K562 (cell line): ENCODE data around the gene C21orf58. TPM values are rescaled to one million over a fixed set of nuclear protein-coding genes. Genes with fewer than 3 reads are reported as not detected.

Experiments
- ATAC-seq: fragments of 200-7000 bp; cut with Tn5 transposase; 3 replicates; pipeline ENCODE4 v1.9.1; 2020; ENCODE audit warnings: moderate library complexity
- BruUV-seq: library from RNA; stranded (reverse); fragments of 400-500 nt; replicated peaks from 2 replicates; lab custom pipeline; 2021; lab: Mats Ljungman, UMichigan
- CTCF ChIA-PET: fragments of 300-600 bp; formaldehyde crosslinking; extraction: SDS; loops from one replicate; lab custom pipeline; 2021; ENCODE audit warnings: low intra/inter-chr PET ratio; lab: Yijun Ruan, JAX
- POLR2A ChIA-PET: fragments of 300-600, 350-650 bp; sonication (Branson Sonifier 250); formaldehyde crosslinking; extraction: SDS; loops from one replicate; lab custom pipeline; 2021; ENCODE audit warnings: antibody characterized with exemption, inconsistent platforms; lab: Yijun Ruan, JAX
- DNase-seq, 4 experiments: peaks; one replicate each; pipeline versions ENCODE4 v3.0.0 to v3.0.0-alpha.2; 2011 to 2018; ENCODE audit warnings: low spot score in 3 of 4, mixed read lengths in 3 of 4; ENCODE audit errors: extremely low read depth in 1 of 4
- FAIRE-seq: peaks from 2 replicates; lab custom pipeline; 2011; peaks lifted over from hg19 to GRCh38; lab: Jason Lieb, UNC
- H2AFZ ChIP-seq: 2 replicates; pipeline ENCODE4 v1.6.0; 2011; ENCODE audit warnings: low read depth, low read length, control low read depth, inconsistent platforms
- H3K27ac ChIP-seq: fragments of 200-600 bp; 3 replicates; pipeline ENCODE4 v1.8.0; 2011; ENCODE audit warnings: low read depth, mild to moderate bottlenecking, control low read depth, inconsistent platforms, low read length, moderate library complexity, mixed read lengths; ENCODE audit errors: extremely low read depth
- H3K27me3 ChIP-seq, 2 experiments: fragments of 300-600 bp in 1 of 2; 2 replicates in 1 of 2; 3 replicates in 1 of 2; pipeline versions ENCODE4 v1.6.0 to v1.8.0; 2011; ENCODE audit warnings: inconsistent platforms in 2 of 2, low read length in 2 of 2, mild to moderate bottlenecking in 1 of 2, mixed read lengths in 1 of 2, moderate library complexity in 1 of 2; ENCODE audit not compliant: control insufficient read depth in 2 of 2, insufficient read depth in 2 of 2
- H3K36me3 ChIP-seq: fragments of 300-600 bp; 3 replicates; pipeline ENCODE4 v1.8.0; 2011; ENCODE audit warnings: mild to moderate bottlenecking, low read length, inconsistent platforms; ENCODE audit not compliant: control insufficient read depth, insufficient read depth
- H3K4me1 ChIP-seq, 2 experiments: fragments of 200-600 bp in 1 of 2; replicated peaks in 1 of 2; 2 replicates in 1 of 2; 3 replicates in 1 of 2; pipeline versions ENCODE4 v1.5.1 to v1.8.0; 2011; ENCODE audit warnings: inconsistent platforms in 2 of 2, low read length in 2 of 2, mild to moderate bottlenecking in 1 of 2, mixed read lengths in 1 of 2, moderate library complexity in 1 of 2; ENCODE audit not compliant: control insufficient read depth in 2 of 2, insufficient read depth in 2 of 2
- H3K4me2 ChIP-seq: 2 replicates; pipeline ENCODE4 v1.6.1; 2011; ENCODE audit warnings: low read length, control low read depth, inconsistent platforms, mixed read lengths; ENCODE audit not compliant: insufficient read depth
- H3K4me3 ChIP-seq: fragments of 200-600 bp; sonication (generic), shearing (Covaris generic); 2 replicates; pipeline ENCODE4 v1.5.1; 2016; ENCODE audit warnings: control low read depth, inconsistent platforms
- H3K79me2 ChIP-seq: fragments of 200-600 bp; 3 replicates; pipeline ENCODE4 v1.8.0; 2011; ENCODE audit warnings: low read length, inconsistent platforms; ENCODE audit not compliant: control insufficient read depth, insufficient read depth
- H3K9ac ChIP-seq, 2 experiments: 2 replicates each; pipeline versions ENCODE4 v1.6.0 to v1.6.1; 2011; ENCODE audit warnings: low read depth in 2 of 2, low read length in 2 of 2, control low read depth in 1 of 2, inconsistent platforms in 1 of 2, mild to moderate bottlenecking in 1 of 2, mixed read lengths in 1 of 2; ENCODE audit not compliant: insufficient read depth in 1 of 2
- H3K9me1 ChIP-seq: one replicate; pipeline ENCODE4 v1.6.0; 2011; ENCODE audit warnings: inconsistent platforms, mild to moderate bottlenecking, low read length, moderate library complexity; ENCODE audit not compliant: control insufficient read depth, insufficient read depth
- H3K9me3 ChIP-seq: replicated peaks from 2 replicates; pipeline ENCODE4 v1.5.1; 2011; ENCODE audit warnings: low read depth, low read length, inconsistent platforms; ENCODE audit not compliant: control insufficient read depth, insufficient read depth
- H4K20me1 ChIP-seq: replicated peaks from 2 replicates; pipeline ENCODE4 v1.6.1; 2011; ENCODE audit warnings: low read length, inconsistent platforms, mixed read lengths; ENCODE audit not compliant: control insufficient read depth, insufficient read depth
- CBX1 ChIP-seq: sonication (generic); IDR thresholded peaks from 2 replicates; pipeline ENCODE4 v1.6.1; 2016; ENCODE audit warnings: antibody characterized with exemption, low read depth, mild to moderate bottlenecking
- GABPB1 ChIP-seq: sonication (generic); formaldehyde crosslinking; IDR thresholded peaks from 2 replicates; pipeline ENCODE4 v1.8.0; 2022; ENCODE audit warnings: mild to moderate bottlenecking, missing genetic modification reagents
- MYC ChIP-seq, 2 experiments: fragments of 250-450 bp in 1 of 2; sonication (Bioruptor Pico) in 1 of 2; IDR thresholded peaks; 2 replicates each; pipeline versions ENCODE4 v1.5.1 to v1.6.1; 2012 to 2021; ENCODE audit warnings: low read depth in 2 of 2, borderline replicate concordance in 1 of 2, improper control_type of control experiment in 1 of 2, low read length in 1 of 2, mild to moderate bottlenecking in 1 of 2, moderate library complexity in 1 of 2
- PCBP2 ChIP-seq: fragments of 200-400 bp; formaldehyde crosslinking; IDR thresholded peaks from 2 replicates; pipeline ENCODE4 v1.6.1; 2018; ENCODE audit warnings: low read length, low read depth, mild to moderate bottlenecking, moderate library complexity; ENCODE audit not compliant: poor library complexity, severe bottlenecking
- TBL1XR1 ChIP-seq, 2 experiments: IDR thresholded peaks; 2 replicates each; pipeline ENCODE4 v1.6.1; 2012; ENCODE audit warnings: improper control_type of control experiment in 2 of 2, low read length in 2 of 2, mild to moderate bottlenecking in 1 of 2
- THRA ChIP-seq: fragments of 450-650 bp; IDR thresholded peaks from 2 replicates; pipeline ENCODE4 v1.6.1; 2017; ENCODE audit warnings: mild to moderate bottlenecking, moderate library complexity
- XRCC5 ChIP-seq: fragments of 200-400 bp; formaldehyde crosslinking; IDR thresholded peaks from 2 replicates; pipeline ENCODE4 v1.6.1; 2017; ENCODE audit warnings: low read depth, mild to moderate bottlenecking, low read length
- ZFX ChIP-seq: sonication (generic); formaldehyde crosslinking; IDR thresholded peaks from 2 replicates; pipeline ENCODE4 v1.8.0; 2022; ENCODE audit warnings: mild to moderate bottlenecking, missing genetic modification reagents, moderate library complexity
- ZNF174 ChIP-seq: fragments of 250-450 bp; sonication (Bioruptor Pico); IDR thresholded peaks from 2 replicates; pipeline ENCODE4 v1.4.0; 2020; ENCODE audit warnings: mild to moderate bottlenecking
- WGBS: fragments of 100-300 bp; shearing (Covaris generic); methylation state at CpG from one replicate; pipeline ENCODE4 v1.1.6; 2016; ENCODE audit warnings: low coverage, mixed read lengths; ENCODE audit not compliant: insufficient coverage; ENCODE audit errors: missing lambda C conversion rate; 5-methylcytosine and 5-hydroxymethylcytosine counted together
- in situ Hi-C: fragments of 300-500 bp; cut with MboI; formaldehyde crosslinking; loops from 4 replicates; pipeline ENCODE4 v1.15.0; 2018; ENCODE audit warnings: inconsistent platforms, mixed read lengths
- intact Hi-C: fragments of 100-400 bp; cut with micrococcal nuclease; formaldehyde crosslinking; loops from 2 replicates; pipeline ENCODE4 v1.14.2; 2022
- polyA plus RNA-seq, 8 experiments: library from polyadenylated mRNA; depleted of rRNA in 4 of 8; stranded (reverse) in 5 of 8; unstranded in 3 of 8; fragments of >200 nt; fragmentation: Nextera tagmentation in 2 of 8; fragmentation: Illumina TruSeq in 1 of 8; extraction: Ambion mirVana in 2 of 8; extraction: Trizol in 1 of 8; gene quantifications; 2 replicates each; pipeline versions ENCODE4 v1.2.1 to v1.2.3, GENCODE V29; 2011 to 2014; ENCODE audit warnings: inconsistent platforms in 1 of 8, missing spikeins in 1 of 8
- total RNA-seq, 7 experiments: library from RNA; depleted of rRNA in 6 of 7; stranded (reverse); fragments of >200 nt in 6 of 7; fragmentation: Illumina TruSeq in 2 of 7; extraction: Trizol in 2 of 7; gene quantifications; 2 replicates each; pipeline versions ENCODE4 v1.2.1 to v1.2.3, GENCODE V29; 2011 to 2021; ENCODE audit warnings: low replicate concordance in 1 of 7
- TF ChIP-seq, protein P1 (sequence below), 2 experiments: IDR thresholded peaks; 2 replicates each; pipeline ENCODE4 v1.6.1; 2012; ENCODE audit warnings: improper control_type of control experiment in 2 of 2, low read depth in 2 of 2, low read length in 2 of 2, borderline replicate concordance in 1 of 2
- TF ChIP-seq, protein P2 (sequence below): sonication (generic); formaldehyde crosslinking; IDR thresholded peaks from 2 replicates; pipeline ENCODE4 v1.8.0; 2022; ENCODE audit warnings: missing genetic modification reagents, mild to moderate bottlenecking, borderline replicate concordance

C21orf58 gene
- total and polyA plus RNA-seq, 9 of the 15 experiments (the other 6 are each of a cell fraction or from before 2014, with no cell fraction given): 1.2 to 30.5 (median 12.4) TPM

- TF ChIP-seq MYC (IDR thresholded peaks at IDR 0.05; ENCODE audit: low read depth, low read length): peak; percentile 35; the same call in 1 of the 2 replicates
- no peak for TF ChIP-seq MYC (CRISPR knock-in tag; IDR thresholded peaks at IDR 0.05; ENCODE audit: borderline replicate concordance, low read depth)
- no peak for TF ChIP-seq PCBP2
- no peak for TF ChIP-seq THRA
Observed at GRCh38 chr21:46326110-46326703, 2.5 kb upstream of the C21orf58 start (continued).

- Histone ChIP-seq H3K27me3 (no peaks in the 10 kb centered on the region), H3K4me2 (peak overlapping the region; percentile 92), H3K4me3 (peak overlapping the region; percentile 89), H2AFZ (peak overlapping the region; percentile 73), H3K9ac (peak overlapping the region; percentile 67 to 94), H4K20me1 (peaks cover 19% of the 10 kb centered on the region), H3K9me1 (no peaks in the 10 kb centered on the region), H3K4me1 (peaks cover 23 to 45% of the 10 kb centered on the region in 2 experiments; a peak in 4 of 5 replicates), H3K36me3 (peaks cover 51% of the 10 kb centered on the region), H3K27ac (peak overlapping the region; percentile 84), H3K79me2 (peaks cover 81% of the 10 kb centered on the region), H3K9me3 (no peaks in the 10 kb centered on the region)
- WGBS: 2% methylated on average over 32 of the region's 43 CpGs
- ChIA-PET POLR2A (interaction anchor here (0.6 to 2.1 kb wide), 18 partner anchors 9 to 311 kb away, joined by 3 to 13 read pairs (median 3); partner anchors contain the start of gene MCM3AP), CTCF (interaction anchor here (1.1 kb wide), 1 partner anchor 100 kb away, joined by 4 read pairs; no protein-coding TSS in a partner anchor)
- in situ Hi-C loops (no loop called here), intact Hi-C loops (loop anchor here (2.0 kb wide), 1 partner anchor 96 kb away; the partner anchor contains the start of gene LSS)
- peak; percentile 69 for FAIRE-seq
- DNase-seq: peak; percentile 59 to 89 (median 74)
- peak; percentile 66 for ATAC-seq
- BruUV-seq: no TSS peak
- TF ChIP-seq TBL1XR1 (IDR thresholded peaks at IDR 0.05; ENCODE audit: low read length in 2 of 2): peak in 1 of 2 experiments; percentile 16; a peak in 1 of 4 replicates
- TF ChIP-seq, protein P1, sequence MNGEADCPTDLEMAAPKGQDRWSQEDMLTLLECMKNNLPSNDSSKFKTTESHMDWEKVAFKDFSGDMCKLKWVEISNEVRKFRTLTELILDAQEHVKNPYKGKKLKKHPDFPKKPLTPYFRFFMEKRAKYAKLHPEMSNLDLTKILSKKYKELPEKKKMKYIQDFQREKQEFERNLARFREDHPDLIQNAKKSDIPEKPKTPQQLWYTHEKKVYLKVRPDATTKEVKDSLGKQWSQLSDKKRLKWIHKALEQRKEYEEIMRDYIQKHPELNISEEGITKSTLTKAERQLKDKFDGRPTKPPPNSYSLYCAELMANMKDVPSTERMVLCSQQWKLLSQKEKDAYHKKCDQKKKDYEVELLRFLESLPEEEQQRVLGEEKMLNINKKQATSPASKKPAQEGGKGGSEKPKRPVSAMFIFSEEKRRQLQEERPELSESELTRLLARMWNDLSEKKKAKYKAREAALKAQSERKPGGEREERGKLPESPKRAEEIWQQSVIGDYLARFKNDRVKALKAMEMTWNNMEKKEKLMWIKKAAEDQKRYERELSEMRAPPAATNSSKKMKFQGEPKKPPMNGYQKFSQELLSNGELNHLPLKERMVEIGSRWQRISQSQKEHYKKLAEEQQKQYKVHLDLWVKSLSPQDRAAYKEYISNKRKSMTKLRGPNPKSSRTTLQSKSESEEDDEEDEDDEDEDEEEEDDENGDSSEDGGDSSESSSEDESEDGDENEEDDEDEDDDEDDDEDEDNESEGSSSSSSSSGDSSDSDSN (IDR thresholded peaks at IDR 0.05; ENCODE audit: borderline replicate concordance in 1 of 2, low read depth in 2 of 2, low read length in 2 of 2): peak; percentile 64 to 87; a peak in 3 of 4 replicates
- no peak for TF ChIP-seq ZNF174 (CRISPR knock-in tag)
- peak; percentile 39; the same call in 1 of the 2 replicates for TF ChIP-seq GABPB1 (CRISPR knock-in tag)
- no peak for TF ChIP-seq XRCC5
- TF ChIP-seq CBX1: no peak; the same call in 1 of the 2 replicates
- TF ChIP-seq, protein P2, sequence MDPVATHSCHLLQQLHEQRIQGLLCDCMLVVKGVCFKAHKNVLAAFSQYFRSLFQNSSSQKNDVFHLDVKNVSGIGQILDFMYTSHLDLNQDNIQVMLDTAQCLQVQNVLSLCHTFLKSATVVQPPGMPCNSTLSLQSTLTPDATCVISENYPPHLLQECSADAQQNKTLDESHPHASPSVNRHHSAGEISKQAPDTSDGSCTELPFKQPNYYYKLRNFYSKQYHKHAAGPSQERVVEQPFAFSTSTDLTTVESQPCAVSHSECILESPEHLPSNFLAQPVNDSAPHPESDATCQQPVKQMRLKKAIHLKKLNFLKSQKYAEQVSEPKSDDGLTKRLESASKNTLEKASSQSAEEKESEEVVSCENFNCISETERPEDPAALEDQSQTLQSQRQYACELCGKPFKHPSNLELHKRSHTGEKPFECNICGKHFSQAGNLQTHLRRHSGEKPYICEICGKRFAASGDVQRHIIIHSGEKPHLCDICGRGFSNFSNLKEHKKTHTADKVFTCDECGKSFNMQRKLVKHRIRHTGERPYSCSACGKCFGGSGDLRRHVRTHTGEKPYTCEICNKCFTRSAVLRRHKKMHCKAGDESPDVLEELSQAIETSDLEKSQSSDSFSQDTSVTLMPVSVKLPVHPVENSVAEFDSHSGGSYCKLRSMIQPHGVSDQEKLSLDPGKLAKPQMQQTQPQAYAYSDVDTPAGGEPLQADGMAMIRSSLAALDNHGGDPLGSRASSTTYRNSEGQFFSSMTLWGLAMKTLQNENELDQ (CRISPR knock-in tag): no peak
- TF ChIP-seq ZFX (CRISPR knock-in tag): peak; percentile 75
Observed at GRCh38 chr21:46325073-46325912, 1.6 kb upstream of the C21orf58 start.
